ENCODE results near the gene RPL9.
A peak's percentile ranks its signal among the peaks of the same experiment; 100 is the strongest.
"Not testable (repeated sequence)": the region's sequence is repeated elsewhere in the genome, so short reads cannot be mapped to it uniquely, and the experiment has no call there.

Gene RPL9

GRCh38 chr4:39464886-39465501 is 6.3 kb upstream of the RPL9 start:
- no peak overlapping the region for H3K4me3 ChIP-seq (ENCODE audit: low read length)
- H3K36me3 ChIP-seq (ENCODE audit: insufficient read depth, low read length), result peaks cover 81% of the 10 kb centered on the region
- no peaks in the 10 kb centered on the region for H3K4me1 ChIP-seq (ENCODE audit: insufficient read depth, low read length)
- H3K27me3 ChIP-seq (ENCODE audit: insufficient read depth, low read length), result no peaks in the 10 kb centered on the region
- H3K27ac ChIP-seq (ENCODE audit: low read depth, low read length), result no peak overlapping the region
- no peak overlapping the region for H3K9ac ChIP-seq (ENCODE audit: low read depth, low read length)
- 90% methylated on average over 2 of the region's 2 CpGs for WGBS
- H3K9me3 ChIP-seq (ENCODE audit: insufficient read depth, low read depth, low read length), result no peaks in the 10 kb centered on the region

- Histone ChIP-seq H3K4me3 (ENCODE audit: low read length) (peak overlapping the region; percentile 75), H3K9ac (ENCODE audit: low read depth, low read length) (peak overlapping the region; percentile 99), H3K36me3 (ENCODE audit: insufficient read depth, low read length) (peaks cover 74% of the 10 kb centered on the region), H3K27ac (ENCODE audit: low read depth, low read length) (peak overlapping the region; percentile 91), H3K4me1 (ENCODE audit: insufficient read depth, low read length) (peaks cover 10% of the 10 kb centered on the region; the same call in 1 of the 2 replicates)
- WGBS, result 1% methylated on average over 13 of the region's 13 CpGs
- H3K27me3 ChIP-seq (ENCODE audit: insufficient read depth, low read length); H3K9me3 ChIP-seq (ENCODE audit: insufficient read depth, low read depth, low read length): not testable (repeated sequence)
Measured at GRCh38 chr4:39458161-39458504, 589 bp downstream of the RPL9 start.

GRCh38 chr4:39456946-39457763 is 1.6 kb downstream of the RPL9 start:
- Histone ChIP-seq H3K36me3 (ENCODE audit: insufficient read depth, low read length) (peaks cover 76% of the 10 kb centered on the region), H3K27ac (ENCODE audit: low read depth, low read length) (peak overlapping the region; percentile 91), H3K27me3 (ENCODE audit: insufficient read depth, low read length) (no peaks in the 10 kb centered on the region), H3K9me3 (ENCODE audit: insufficient read depth, low read depth, low read length) (no peaks in the 10 kb centered on the region), H3K4me1 (ENCODE audit: insufficient read depth, low read length) (peaks cover 10% of the 10 kb centered on the region; the same call in 1 of the 2 replicates), H3K4me3 (ENCODE audit: low read length) (peak overlapping the region; percentile 75), H3K9ac (ENCODE audit: low read depth, low read length) (peak overlapping the region; percentile 99)
- 86% methylated on average over 9 of the region's 10 CpGs for WGBS

- no peak overlapping the region; the same call in 1 of the 2 replicates for H3K9ac ChIP-seq (ENCODE audit: low read depth, low read length)
Measured at GRCh38 chr4:39455486-39455885, 3.2 kb downstream of the RPL9 start.

GRCh38 chr4:39453738-39454137 is 5.0 kb downstream of the RPL9 start:
- no peak overlapping the region for H3K27ac ChIP-seq (ENCODE audit: low read depth, low read length)
- no peak overlapping the region for H3K9ac ChIP-seq (ENCODE audit: low read depth, low read length)
- 100% methylated on average over 2 of the region's 2 CpGs for WGBS
- no peaks in the 10 kb centered on the region for H3K27me3 ChIP-seq (ENCODE audit: insufficient read depth, low read length)
- peaks cover 88% of the 10 kb centered on the region for H3K36me3 ChIP-seq (ENCODE audit: insufficient read depth, low read length)
- peaks cover 10% of the 10 kb centered on the region; the same call in 1 of the 2 replicates for H3K4me1 ChIP-seq (ENCODE audit: insufficient read depth, low read length)
- no peaks in the 10 kb centered on the region for H3K9me3 ChIP-seq (ENCODE audit: insufficient read depth, low read depth, low read length)
- no peak overlapping the region for H3K4me3 ChIP-seq (ENCODE audit: low read length)

More at GRCh38 chr4:39455486-39455885, 3.2 kb downstream of the RPL9 start:
- H3K4me3 ChIP-seq (ENCODE audit: low read length), result peak overlapping the region; percentile 75; the same call in 1 of the 2 replicates
- peaks cover 10% of the 10 kb centered on the region; the same call in 1 of the 2 replicates for H3K4me1 ChIP-seq (ENCODE audit: insufficient read depth, low read length)
- 95% methylated on average over 6 of the region's 6 CpGs for WGBS
- H3K36me3 ChIP-seq (ENCODE audit: insufficient read depth, low read length), result peaks cover 78% of the 10 kb centered on the region
- H3K27me3 ChIP-seq (ENCODE audit: insufficient read depth, low read length), result no peaks in the 10 kb centered on the region
- H3K9me3 ChIP-seq (ENCODE audit: insufficient read depth, low read depth, low read length), result no peaks in the 10 kb centered on the region
- H3K27ac ChIP-seq (ENCODE audit: low read depth, low read length), result no peak overlapping the region

- no peaks in the 10 kb centered on the region for H3K9me3 ChIP-seq (ENCODE audit: insufficient read depth, low read depth, low read length)
- H3K4me1 ChIP-seq (ENCODE audit: insufficient read depth, low read length), result peaks cover 10% of the 10 kb centered on the region; the same call in 1 of the 2 replicates
- no peaks in the 10 kb centered on the region for H3K27me3 ChIP-seq (ENCODE audit: insufficient read depth, low read length)
- no peak overlapping the region for H3K4me3 ChIP-seq (ENCODE audit: low read length)
- H3K9ac ChIP-seq (ENCODE audit: low read depth, low read length), result no peak overlapping the region
- peaks cover 85% of the 10 kb centered on the region for H3K36me3 ChIP-seq (ENCODE audit: insufficient read depth, low read length)
- no peak overlapping the region for H3K27ac ChIP-seq (ENCODE audit: low read depth, low read length)
- 94% methylated on average over 11 of the region's 11 CpGs for WGBS
Measured at GRCh38 chr4:39452860-39453587, 5.7 kb downstream of the RPL9 start.

GRCh38 chr4:39452153-39452859 is 6.4 kb downstream of the RPL9 start:
- peaks cover 7% of the 10 kb centered on the region; the same call in 1 of the 2 replicates for H3K4me1 ChIP-seq (ENCODE audit: insufficient read depth, low read length)
- no peak overlapping the region for H3K4me3 ChIP-seq (ENCODE audit: low read length)
- no peaks in the 10 kb centered on the region for H3K9me3 ChIP-seq (ENCODE audit: insufficient read depth, low read depth, low read length)
- no peak overlapping the region for H3K27ac ChIP-seq (ENCODE audit: low read depth, low read length)
- peaks cover 78% of the 10 kb centered on the region for H3K36me3 ChIP-seq (ENCODE audit: insufficient read depth, low read length)
- no peaks in the 10 kb centered on the region for H3K27me3 ChIP-seq (ENCODE audit: insufficient read depth, low read length)
- 97% methylated on average over 6 of the region's 6 CpGs for WGBS
- H3K9ac ChIP-seq (ENCODE audit: low read depth, low read length), result no peak overlapping the region

GRCh38 chr4:39451423-39452023 is 7.2 kb downstream of the RPL9 start:
- Histone ChIP-seq H3K27me3 (ENCODE audit: insufficient read depth, low read length) (no peaks in the 10 kb centered on the region), H3K27ac (ENCODE audit: low read depth, low read length) (peak overlapping the region; percentile 47; the same call in 1 of the 2 replicates), H3K4me1 (ENCODE audit: insufficient read depth, low read length) (peaks cover under 1% of the 10 kb centered on the region; the same call in 1 of the 2 replicates), H3K9ac (ENCODE audit: low read depth, low read length) (no peak overlapping the region), H3K4me3 (ENCODE audit: low read length) (no peak overlapping the region), H3K36me3 (ENCODE audit: insufficient read depth, low read length) (peaks cover 70% of the 10 kb centered on the region), H3K9me3 (ENCODE audit: insufficient read depth, low read depth, low read length) (no peaks in the 10 kb centered on the region)
- WGBS, result 94% methylated on average over 6 of the region's 6 CpGs

GRCh38 chr4:39450618-39451017 is 8.1 kb downstream of the RPL9 start:
- Histone ChIP-seq H3K4me3 (ENCODE audit: low read length) (no peak overlapping the region), H3K27ac (ENCODE audit: low read depth, low read length) (peak overlapping the region; percentile 47; the same call in 1 of the 2 replicates), H3K9me3 (ENCODE audit: insufficient read depth, low read depth, low read length) (no peaks in the 10 kb centered on the region), H3K9ac (ENCODE audit: low read depth, low read length) (no peak overlapping the region), H3K27me3 (ENCODE audit: insufficient read depth, low read length) (no peaks in the 10 kb centered on the region), H3K4me1 (ENCODE audit: insufficient read depth, low read length) (no peaks in the 10 kb centered on the region), H3K36me3 (ENCODE audit: insufficient read depth, low read length) (peaks cover 61% of the 10 kb centered on the region)
- 83% methylated on average over 2 of the region's 2 CpGs for WGBS

- peak overlapping the region; percentile 22; the same call in 1 of the 2 replicates for H3K27ac ChIP-seq (ENCODE audit: low read depth, low read length)
- H3K9me3 ChIP-seq (ENCODE audit: insufficient read depth, low read depth, low read length), result no peaks in the 10 kb centered on the region
- H3K4me3 ChIP-seq (ENCODE audit: low read length), result peak overlapping the region; percentile 46
- H3K4me1 ChIP-seq (ENCODE audit: insufficient read depth, low read length), result no peaks in the 10 kb centered on the region
- 93% methylated on average over 61 of the region's 61 CpGs for WGBS
- no peaks in the 10 kb centered on the region for H3K27me3 ChIP-seq (ENCODE audit: insufficient read depth, low read length)
- H3K9ac ChIP-seq (ENCODE audit: low read depth, low read length), result peak overlapping the region; percentile 41; the same call in 1 of the 2 replicates
- peaks cover 25% of the 10 kb centered on the region for H3K36me3 ChIP-seq (ENCODE audit: insufficient read depth, low read length)
Measured at GRCh38 chr4:39446842-39447573, 11.7 kb downstream of the RPL9 start.

All from HUES64 (cell line).